Adipocyte (in vitro differentiated cells): ENCODE data around the gene BMPR1A.
A peak's percentile ranks its signal among the peaks of the same experiment; 100 is the strongest.

Experiments used
- DNase-seq: peaks from one replicate; pipeline ENCODE4 v3.0.0-alpha.2; 2015; ENCODE audit warnings: low read depth
- H3K27me3 ChIP-seq: replicated peaks from 2 replicates; pipeline ENCODE4 v1.7.0; 2013; ENCODE audit warnings: mild to moderate bottlenecking, low read length, moderate library complexity; ENCODE audit not compliant: control insufficient read depth, insufficient read depth
- H3K36me3 ChIP-seq: 2 replicates; pipeline ENCODE4 v1.7.0; 2013; ENCODE audit warnings: low read length, mild to moderate bottlenecking, moderate library complexity; ENCODE audit not compliant: control insufficient read depth, insufficient read depth, severe bottlenecking
- H3K4me1 ChIP-seq: 2 replicates; pipeline ENCODE4 v1.7.0; 2013; ENCODE audit warnings: mild to moderate bottlenecking, low read length, moderate library complexity; ENCODE audit not compliant: control insufficient read depth, insufficient read depth
- H3K4me3 ChIP-seq: 2 replicates; pipeline ENCODE4 v1.7.0; 2013; ENCODE audit warnings: mild to moderate bottlenecking, low read length, moderate library complexity
- H3K9ac ChIP-seq: 2 replicates; pipeline ENCODE4 v1.7.0; 2013; ENCODE audit warnings: mild to moderate bottlenecking, low read length, moderate library complexity
- H3K9me3 ChIP-seq: 2 replicates; pipeline ENCODE4 v1.7.0; 2013; ENCODE audit warnings: mild to moderate bottlenecking, low read length, moderate library complexity; ENCODE audit not compliant: control insufficient read depth

The BMPR1A gene

GRCh38 chr10:86813982-86814381, 57.6 kb downstream of the BMPR1A start:
- no peaks in the 10 kb centered on the region for H3K27me3 ChIP-seq
- no peaks in the 10 kb centered on the region for H3K9me3 ChIP-seq
- no peak for DNase-seq
- H3K9ac ChIP-seq: peak overlapping the region; percentile 26
- peaks cover 3% of the 10 kb centered on the region for H3K36me3 ChIP-seq
- peak overlapping the region; percentile 60 for H3K4me3 ChIP-seq
- H3K4me1 ChIP-seq: peaks cover 37% of the 10 kb centered on the region

- peaks cover 3% of the 10 kb centered on the region for H3K36me3 ChIP-seq
- peak; percentile 73 for DNase-seq
- H3K27me3 ChIP-seq: no peaks in the 10 kb centered on the region
- H3K4me3 ChIP-seq: peak overlapping the region; percentile 60
- H3K9ac ChIP-seq: no peak overlapping the region
- H3K4me1 ChIP-seq: peaks cover 37% of the 10 kb centered on the region
- H3K9me3 ChIP-seq: no peaks in the 10 kb centered on the region
Observed at GRCh38 chr10:86815035-86815617, 58.7 kb downstream of the BMPR1A start.

- peaks cover 3% of the 10 kb centered on the region for H3K36me3 ChIP-seq
- peak overlapping the region; percentile 17 for H3K4me3 ChIP-seq
- H3K4me1 ChIP-seq: peaks cover 37% of the 10 kb centered on the region
- no peak overlapping the region for H3K9ac ChIP-seq
- no peaks in the 10 kb centered on the region for H3K27me3 ChIP-seq
- DNase-seq: no peak
- H3K9me3 ChIP-seq: no peaks in the 10 kb centered on the region
Observed at GRCh38 chr10:86815640-86816039, 59.2 kb downstream of the BMPR1A start.

- H3K9ac ChIP-seq: no peak overlapping the region
- DNase-seq: no peak
- H3K4me1 ChIP-seq: peaks cover 45% of the 10 kb centered on the region
- H3K4me3 ChIP-seq: no peak overlapping the region
- H3K27me3 ChIP-seq: no peaks in the 10 kb centered on the region
- no peaks in the 10 kb centered on the region for H3K9me3 ChIP-seq
- peaks cover 3% of the 10 kb centered on the region for H3K36me3 ChIP-seq
Observed at GRCh38 chr10:86817246-86817645, 60.8 kb downstream of the BMPR1A start.

GRCh38 chr10:86819567-86819966, 63.1 kb downstream of the BMPR1A start:
- Histone ChIP-seq H3K4me3 (no peak overlapping the region), H3K27me3 (no peaks in the 10 kb centered on the region)
- DNase-seq: no peak

GRCh38 chr10:86820509-86820908, 64.1 kb downstream of the BMPR1A start:
- Histone ChIP-seq H3K27me3 (no peaks in the 10 kb centered on the region), H3K9me3 (no peaks in the 10 kb centered on the region), H3K36me3 (peaks cover 3% of the 10 kb centered on the region), H3K4me1 (peaks cover 12% of the 10 kb centered on the region), H3K9ac (no peak overlapping the region), H3K4me3 (no peak overlapping the region)
- no peak for DNase-seq

More at GRCh38 chr10:86819567-86819966, 63.1 kb downstream of the BMPR1A start:
- H3K9ac ChIP-seq: no peak overlapping the region
- H3K9me3 ChIP-seq: no peaks in the 10 kb centered on the region
- peaks cover 22% of the 10 kb centered on the region for H3K4me1 ChIP-seq
- peaks cover 3% of the 10 kb centered on the region for H3K36me3 ChIP-seq

- H3K4me3 ChIP-seq: no peak overlapping the region
- H3K27me3 ChIP-seq: no peaks in the 10 kb centered on the region
Observed at GRCh38 chr10:86821388-86821999, 65.1 kb downstream of the BMPR1A start.

GRCh38 chr10:86823565-86823964, 67.1 kb downstream of the BMPR1A start:
- Histone ChIP-seq H3K36me3 (no peaks in the 10 kb centered on the region), H3K4me3 (no peak overlapping the region), H3K9ac (no peak overlapping the region), H3K9me3 (no peaks in the 10 kb centered on the region), H3K27me3 (no peaks in the 10 kb centered on the region), H3K4me1 (peaks cover 8% of the 10 kb centered on the region)
- no peak for DNase-seq

More at GRCh38 chr10:86821388-86821999, 65.1 kb downstream of the BMPR1A start:
- DNase-seq: no peak
- Histone ChIP-seq H3K9ac (no peak overlapping the region), H3K4me1 (peaks cover 8% of the 10 kb centered on the region), H3K9me3 (no peaks in the 10 kb centered on the region), H3K36me3 (peaks cover 2% of the 10 kb centered on the region)

- H3K4me1 ChIP-seq: peaks cover 9% of the 10 kb centered on the region
- no peak overlapping the region for H3K9ac ChIP-seq
- no peak overlapping the region for H3K4me3 ChIP-seq
- no peaks in the 10 kb centered on the region for H3K27me3 ChIP-seq
- H3K9me3 ChIP-seq: no peaks in the 10 kb centered on the region
- DNase-seq: no peak
- no peaks in the 10 kb centered on the region for H3K36me3 ChIP-seq
Observed at GRCh38 chr10:86824151-86824550, 67.7 kb downstream of the BMPR1A start.

GRCh38 chr10:86825366-86825765, 68.9 kb downstream of the BMPR1A start:
- no peaks in the 10 kb centered on the region for H3K9me3 ChIP-seq
- no peak for DNase-seq
- no peaks in the 10 kb centered on the region for H3K36me3 ChIP-seq
- no peak overlapping the region for H3K9ac ChIP-seq
- no peaks in the 10 kb centered on the region for H3K27me3 ChIP-seq
- no peak overlapping the region for H3K4me3 ChIP-seq
- H3K4me1 ChIP-seq: peaks cover 21% of the 10 kb centered on the region

GRCh38 chr10:86827639-86828038, 71.2 kb downstream of the BMPR1A start:
- Histone ChIP-seq H3K9me3 (no peaks in the 10 kb centered on the region), H3K4me3 (no peak overlapping the region), H3K9ac (no peak overlapping the region), H3K27me3 (no peaks in the 10 kb centered on the region), H3K4me1 (peaks cover 12% of the 10 kb centered on the region), H3K36me3 (no peaks in the 10 kb centered on the region)
- no peak for DNase-seq

- no peaks in the 10 kb centered on the region for H3K27me3 ChIP-seq
- no peak overlapping the region for H3K9ac ChIP-seq
- no peaks in the 10 kb centered on the region for H3K36me3 ChIP-seq
- peaks cover 12% of the 10 kb centered on the region for H3K4me1 ChIP-seq
- no peak overlapping the region for H3K4me3 ChIP-seq
- no peak for DNase-seq
- no peaks in the 10 kb centered on the region for H3K9me3 ChIP-seq
Observed at GRCh38 chr10:86828145-86828544, 71.7 kb downstream of the BMPR1A start.
